HG03196 (cell line): ENCODE measurements around the gene CTBP2.

ENCODE experiments used
- ATAC-seq: cut with Tn5 transposase; IDR thresholded peaks from one replicate; pipeline ENCODE4 v1.9.1; 2021; ENCODE audit not compliant: unreplicated experiment

CTBP2 gene

GRCh38 chr10:125054216-125054615 is 106.1 kb downstream of the CTBP2 start:
- ATAC-seq: no peak

GRCh38 chr10:125052146-125052545 is 108.2 kb downstream of the CTBP2 start:
- ATAC-seq: no peak

GRCh38 chr10:125050383-125050782 is 110.0 kb downstream of the CTBP2 start:
- no peak for ATAC-seq

GRCh38 chr10:125049216-125049881 is 111.0 kb downstream of the CTBP2 start:
- no peak for ATAC-seq

GRCh38 chr10:125048094-125048864 is 112.1 kb downstream of the CTBP2 start:
- peak; percentile 73 for ATAC-seq

- no peak for ATAC-seq
Measured at GRCh38 chr10:125043841-125044658, 116.3 kb downstream of the CTBP2 start.

GRCh38 chr10:125041856-125042506 is 118.4 kb downstream of the CTBP2 start:
- no peak for ATAC-seq

GRCh38 chr10:125039354-125039769 is 121.0 kb downstream of the CTBP2 start:
- no peak for ATAC-seq

- no peak for ATAC-seq
Measured at GRCh38 chr10:125038637-125039036, 121.7 kb downstream of the CTBP2 start.

GRCh38 chr10:125037145-125037877 is 123.1 kb downstream of the CTBP2 start:
- ATAC-seq: no peak

- no peak for ATAC-seq
Measured at GRCh38 chr10:125035588-125036295, 124.6 kb downstream of the CTBP2 start.

- no peak for ATAC-seq
Measured at GRCh38 chr10:125035136-125035535, 125.2 kb downstream of the CTBP2 start.

GRCh38 chr10:125034675-125035074 is 125.7 kb downstream of the CTBP2 start:
- ATAC-seq: no peak

GRCh38 chr10:125033146-125033924 is 127.0 kb downstream of the CTBP2 start:
- no peak for ATAC-seq

GRCh38 chr10:125032474-125033020 is 127.8 kb downstream of the CTBP2 start:
- ATAC-seq: no peak

GRCh38 chr10:125030567-125031197 is 129.7 kb downstream of the CTBP2 start:
- ATAC-seq: no peak

GRCh38 chr10:125029584-125030242 is 130.7 kb downstream of the CTBP2 start:
- no peak for ATAC-seq
